K562 (cell line): ENCODE results near the gene FAM43B. TPM values are rescaled to one million over a fixed set of nuclear protein-coding genes. Genes with fewer than 3 reads are reported as not detected.

Source experiments
- ATAC-seq: fragments of 200-7000 bp; cut with Tn5 transposase; 3 replicates; pipeline ENCODE4 v1.9.1; 2020; ENCODE audit warnings: moderate library complexity
- BruUV-seq: library from RNA; stranded (reverse); fragments of 400-500 nt; replicated peaks from 2 replicates; lab custom pipeline; 2021; lab: Mats Ljungman, UMichigan
- CTCF ChIA-PET: fragments of 300-600 bp; formaldehyde crosslinking; extraction: SDS; loops from one replicate; lab custom pipeline; 2021; ENCODE audit warnings: low intra/inter-chr PET ratio; lab: Yijun Ruan, JAX
- POLR2A ChIA-PET: fragments of 300-600, 350-650 bp; sonication (Branson Sonifier 250); formaldehyde crosslinking; extraction: SDS; loops from one replicate; lab custom pipeline; 2021; ENCODE audit warnings: antibody characterized with exemption, inconsistent platforms; lab: Yijun Ruan, JAX
- DNase-seq, 4 experiments: peaks; one replicate each; pipeline versions ENCODE4 v3.0.0 to v3.0.0-alpha.2; 2011 to 2018; ENCODE audit warnings: low spot score in 3 of 4, mixed read lengths in 3 of 4; ENCODE audit errors: extremely low read depth in 1 of 4
- FAIRE-seq: peaks from 2 replicates; lab custom pipeline; 2011; peaks lifted over from hg19 to GRCh38; lab: Jason Lieb, UNC
- H2AFZ ChIP-seq: 2 replicates; pipeline ENCODE4 v1.6.0; 2011; ENCODE audit warnings: low read depth, low read length, control low read depth, inconsistent platforms
- H3K27ac ChIP-seq: fragments of 200-600 bp; 3 replicates; pipeline ENCODE4 v1.8.0; 2011; ENCODE audit warnings: low read depth, mild to moderate bottlenecking, control low read depth, inconsistent platforms, low read length, moderate library complexity, mixed read lengths; ENCODE audit errors: extremely low read depth
- H3K27me3 ChIP-seq, 2 experiments: fragments of 300-600 bp in 1 of 2; 2 replicates in 1 of 2; 3 replicates in 1 of 2; pipeline versions ENCODE4 v1.6.0 to v1.8.0; 2011; ENCODE audit warnings: inconsistent platforms in 2 of 2, low read length in 2 of 2, mild to moderate bottlenecking in 1 of 2, mixed read lengths in 1 of 2, moderate library complexity in 1 of 2; ENCODE audit not compliant: control insufficient read depth in 2 of 2, insufficient read depth in 2 of 2
- H3K36me3 ChIP-seq: fragments of 300-600 bp; 3 replicates; pipeline ENCODE4 v1.8.0; 2011; ENCODE audit warnings: mild to moderate bottlenecking, low read length, inconsistent platforms; ENCODE audit not compliant: control insufficient read depth, insufficient read depth
- H3K4me1 ChIP-seq, 2 experiments: fragments of 200-600 bp in 1 of 2; replicated peaks in 1 of 2; 2 replicates in 1 of 2; 3 replicates in 1 of 2; pipeline versions ENCODE4 v1.5.1 to v1.8.0; 2011; ENCODE audit warnings: inconsistent platforms in 2 of 2, low read length in 2 of 2, mild to moderate bottlenecking in 1 of 2, mixed read lengths in 1 of 2, moderate library complexity in 1 of 2; ENCODE audit not compliant: control insufficient read depth in 2 of 2, insufficient read depth in 2 of 2
- H3K4me2 ChIP-seq: 2 replicates; pipeline ENCODE4 v1.6.1; 2011; ENCODE audit warnings: low read length, control low read depth, inconsistent platforms, mixed read lengths; ENCODE audit not compliant: insufficient read depth
- H3K4me3 ChIP-seq: fragments of 200-600 bp; sonication (generic), shearing (Covaris generic); 2 replicates; pipeline ENCODE4 v1.5.1; 2016; ENCODE audit warnings: control low read depth, inconsistent platforms
- H3K79me2 ChIP-seq: fragments of 200-600 bp; 3 replicates; pipeline ENCODE4 v1.8.0; 2011; ENCODE audit warnings: low read length, inconsistent platforms; ENCODE audit not compliant: control insufficient read depth, insufficient read depth
- H3K9ac ChIP-seq, 2 experiments: 2 replicates each; pipeline versions ENCODE4 v1.6.0 to v1.6.1; 2011; ENCODE audit warnings: low read depth in 2 of 2, low read length in 2 of 2, control low read depth in 1 of 2, inconsistent platforms in 1 of 2, mild to moderate bottlenecking in 1 of 2, mixed read lengths in 1 of 2; ENCODE audit not compliant: insufficient read depth in 1 of 2
- H3K9me1 ChIP-seq: one replicate; pipeline ENCODE4 v1.6.0; 2011; ENCODE audit warnings: inconsistent platforms, mild to moderate bottlenecking, low read length, moderate library complexity; ENCODE audit not compliant: control insufficient read depth, insufficient read depth
- H3K9me3 ChIP-seq: replicated peaks from 2 replicates; pipeline ENCODE4 v1.5.1; 2011; ENCODE audit warnings: low read depth, low read length, inconsistent platforms; ENCODE audit not compliant: control insufficient read depth, insufficient read depth
- H4K20me1 ChIP-seq: replicated peaks from 2 replicates; pipeline ENCODE4 v1.6.1; 2011; ENCODE audit warnings: low read length, inconsistent platforms, mixed read lengths; ENCODE audit not compliant: control insufficient read depth, insufficient read depth
- CBX3 ChIP-seq, 2 experiments: IDR thresholded peaks; 1 replicate in 1 of 2; 2 replicates in 1 of 2; pipeline ENCODE4 v1.6.1; 2012; ENCODE audit warnings: inconsistent platforms in 2 of 2, low read length in 2 of 2, borderline replicate concordance in 1 of 2, control low read depth in 1 of 2
- E2F3 ChIP-seq: fragments of 250-450 bp; sonication (Bioruptor Pico); IDR thresholded peaks from 2 replicates; pipeline ENCODE4 v1.4.0; 2020; ENCODE audit warnings: mild to moderate bottlenecking
- HCFC1 ChIP-seq: IDR thresholded peaks from 2 replicates; pipeline ENCODE4 v1.6.1; 2012; ENCODE audit warnings: low read depth, low read length, improper control_type of control experiment
- HSF4 ChIP-seq: fragments of 250-450 bp; sonication (Bioruptor Pico); IDR thresholded peaks from 2 replicates; pipeline ENCODE4 v2.1.2; 2022; ENCODE audit warnings: mild to moderate bottlenecking, moderate library complexity, borderline replicate concordance
- KDM1A ChIP-seq, 2 experiments: fragments of 450-650 bp; IDR thresholded peaks; 2 replicates each; pipeline ENCODE4 v1.6.1; 2016; ENCODE audit warnings: mild to moderate bottlenecking in 2 of 2
- RBM15 ChIP-seq: fragments of 200-400 bp; formaldehyde crosslinking; IDR thresholded peaks from 2 replicates; pipeline ENCODE4 v1.6.1; 2018; ENCODE audit warnings: mild to moderate bottlenecking, low read length, moderate library complexity; ENCODE audit not compliant: insufficient read depth
- SMARCA5 ChIP-seq: fragments of 450-650 bp; IDR thresholded peaks from 2 replicates; pipeline ENCODE4 v1.6.1; 2016
- SNIP1 ChIP-seq: fragments of 450-650 bp; IDR thresholded peaks from 2 replicates; pipeline ENCODE4 v1.7.1; 2017; ENCODE audit warnings: low read depth, mild to moderate bottlenecking
- XRCC3 ChIP-seq: fragments of 450-650 bp; IDR thresholded peaks from 2 replicates; pipeline ENCODE4 v1.6.1; 2017; ENCODE audit warnings: mild to moderate bottlenecking, moderate library complexity
- YY1 ChIP-seq, 3 experiments: IDR thresholded peaks; 2 replicates each; pipeline ENCODE4 v1.6.1; 2011; ENCODE audit warnings: low read length in 2 of 3, mild to moderate bottlenecking in 2 of 3, moderate library complexity in 2 of 3, borderline replicate concordance in 1 of 3, control low read depth in 1 of 3, low read depth in 1 of 3; ENCODE audit not compliant: insufficient read depth in 3 of 3, insufficient replicate concordance in 2 of 3, control insufficient read depth in 1 of 3, insufficient read length in 1 of 3; ENCODE audit errors: extremely low read depth in 1 of 3
- ZBED1 ChIP-seq: IDR thresholded peaks from 2 replicates; pipeline ENCODE4 v1.6.1; 2014
- ZFP36 ChIP-seq: fragments of 150-350 bp; IDR thresholded peaks from 2 replicates; pipeline ENCODE4 v1.6.1; 2018; ENCODE audit warnings: low read length, low read depth; ENCODE audit not compliant: partially characterized antibody
- ZNF143 ChIP-seq: sonication (generic); formaldehyde crosslinking; IDR thresholded peaks from 2 replicates; pipeline ENCODE4 v1.9.0; 2022; ENCODE audit warnings: mild to moderate bottlenecking, missing genetic modification reagents
- WGBS: fragments of 100-300 bp; shearing (Covaris generic); methylation state at CpG from one replicate; pipeline ENCODE4 v1.1.6; 2016; ENCODE audit warnings: low coverage, mixed read lengths; ENCODE audit not compliant: insufficient coverage; ENCODE audit errors: missing lambda C conversion rate; 5-methylcytosine and 5-hydroxymethylcytosine counted together
- in situ Hi-C: fragments of 300-500 bp; cut with MboI; formaldehyde crosslinking; loops from 4 replicates; pipeline ENCODE4 v1.15.0; 2018; ENCODE audit warnings: inconsistent platforms, mixed read lengths
- intact Hi-C: fragments of 100-400 bp; cut with micrococcal nuclease; formaldehyde crosslinking; loops from 2 replicates; pipeline ENCODE4 v1.14.2; 2022
- polyA plus RNA-seq, 8 experiments: library from polyadenylated mRNA; depleted of rRNA in 4 of 8; stranded (reverse) in 5 of 8; unstranded in 3 of 8; fragments of >200 nt; fragmentation: Nextera tagmentation in 2 of 8; fragmentation: Illumina TruSeq in 1 of 8; extraction: Ambion mirVana in 2 of 8; extraction: Trizol in 1 of 8; gene quantifications; 2 replicates each; pipeline versions ENCODE4 v1.2.1 to v1.2.3, GENCODE V29; 2011 to 2014; ENCODE audit warnings: inconsistent platforms in 1 of 8, missing spikeins in 1 of 8
- total RNA-seq, 7 experiments: library from RNA; depleted of rRNA in 6 of 7; stranded (reverse); fragments of >200 nt in 6 of 7; fragmentation: Illumina TruSeq in 2 of 7; extraction: Trizol in 2 of 7; gene quantifications; 2 replicates each; pipeline versions ENCODE4 v1.2.1 to v1.2.3, GENCODE V29; 2011 to 2021; ENCODE audit warnings: low replicate concordance in 1 of 7
- TF ChIP-seq, protein P1 (sequence below): fragments of 250-450 bp; sonication (Bioruptor Pico); IDR thresholded peaks from 2 replicates; pipeline ENCODE4 v1.8.0; 2021; ENCODE audit warnings: moderate library complexity, mild to moderate bottlenecking, inconsistent platforms
- TF ChIP-seq, protein P2 (sequence below): fragments of 250-450 bp; sonication (Bioruptor Pico); IDR thresholded peaks from 2 replicates; pipeline ENCODE4 v1.8.0; 2021; ENCODE audit warnings: moderate library complexity, mild to moderate bottlenecking, inconsistent platforms
- TF ChIP-seq, protein P3 (sequence below): fragments of 250-450 bp; sonication (Bioruptor Pico); IDR thresholded peaks from 2 replicates; pipeline ENCODE4 v1.5.0; 2021
- TF ChIP-seq, protein P4 (sequence below): sonication (generic); formaldehyde crosslinking; IDR thresholded peaks from 2 replicates; pipeline ENCODE4 v1.8.0; 2022; ENCODE audit warnings: mild to moderate bottlenecking, missing genetic modification reagents

The FAM43B gene
- total and polyA plus RNA-seq, 9 of the 15 experiments (the other 6 are each of a cell fraction or from before 2014, with no cell fraction given): not detected

DNA sequence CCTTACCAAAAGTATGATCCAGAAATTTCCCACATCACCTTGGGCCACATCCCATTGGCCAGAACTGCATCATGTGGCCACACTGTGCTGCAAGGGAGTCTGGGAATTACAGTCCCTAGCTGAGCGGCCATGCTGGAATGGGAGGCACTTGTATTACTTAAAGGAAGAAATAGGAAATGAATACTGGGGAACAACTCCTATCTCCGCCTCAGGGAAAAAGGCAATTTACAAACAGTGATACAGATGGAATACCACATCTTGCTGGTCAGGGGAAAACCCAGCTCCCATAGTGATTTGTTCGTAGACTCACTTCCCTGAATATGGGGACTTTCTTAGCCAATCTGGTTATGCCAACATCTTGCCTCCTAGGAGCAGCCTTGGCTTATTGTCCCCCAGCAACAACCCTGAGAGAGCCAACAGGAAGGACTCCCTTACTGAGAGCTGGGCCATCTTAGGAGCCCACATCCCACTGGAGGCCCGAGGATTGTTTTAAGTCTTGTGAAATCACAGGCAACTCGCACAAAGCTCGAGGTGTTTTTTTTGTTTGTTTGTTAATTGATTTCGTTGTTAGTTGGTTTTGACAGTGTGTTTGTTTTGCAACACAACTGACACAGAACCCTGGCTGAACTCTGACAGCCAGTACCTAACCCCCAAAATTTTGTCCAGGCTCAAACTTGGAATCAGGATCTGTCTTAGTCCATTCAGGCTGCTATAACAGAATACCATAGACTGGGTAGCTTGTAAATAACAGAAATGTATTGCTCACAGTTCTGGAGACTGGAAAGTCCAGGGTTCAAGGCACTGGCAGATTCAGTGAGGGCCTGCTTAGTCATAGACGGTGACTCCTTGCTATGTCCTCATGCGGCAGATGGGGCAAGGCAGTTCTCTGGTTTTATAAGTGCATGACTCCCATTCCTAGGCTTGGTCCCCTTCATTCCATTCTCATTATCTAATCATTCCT, 51.4 kb downstream of the FAM43B start:
- H3K79me2 ChIP-seq: no peaks in the 10 kb centered on the region
- no TSS peak for BruUV-seq
- peak overlapping the region; percentile 51 for H2AFZ ChIP-seq
- H3K27ac ChIP-seq: no peak overlapping the region
- intact Hi-C loops (no loop called here), in situ Hi-C loops (no loop called here)
- no peak overlapping the region for H3K4me2 ChIP-seq
- DNase-seq (peak in 1 of 4 experiments; percentile 39), FAIRE-seq (no peak), ATAC-seq (peak; percentile 84)
- no peaks in the 10 kb centered on the region; a peak in 1 of 5 replicates for H3K4me1 ChIP-seq
- peaks cover 18 to 21% of the 10 kb centered on the region in 2 experiments for H3K27me3 ChIP-seq
- H3K9me3 ChIP-seq: no peaks in the 10 kb centered on the region
- no peaks in the 10 kb centered on the region for H3K9me1 ChIP-seq
- no peaks in the 10 kb centered on the region for H4K20me1 ChIP-seq
- CTCF ChIA-PET: no interaction called here
- H3K4me3 ChIP-seq: no peak overlapping the region
- no peak overlapping the region for H3K9ac ChIP-seq
- POLR2A ChIA-PET: interaction anchor here (1.7 kb wide), 1 partner anchor 30 kb away, joined by 5 read pairs; the partner anchor contains the start of gene PINK1
- no peaks in the 10 kb centered on the region for H3K36me3 ChIP-seq
- WGBS: 23% methylated on average over 9 of the region's 9 CpGs
- TF ChIP-seq XRCC3: no peak
- TF ChIP-seq, protein P1, sequence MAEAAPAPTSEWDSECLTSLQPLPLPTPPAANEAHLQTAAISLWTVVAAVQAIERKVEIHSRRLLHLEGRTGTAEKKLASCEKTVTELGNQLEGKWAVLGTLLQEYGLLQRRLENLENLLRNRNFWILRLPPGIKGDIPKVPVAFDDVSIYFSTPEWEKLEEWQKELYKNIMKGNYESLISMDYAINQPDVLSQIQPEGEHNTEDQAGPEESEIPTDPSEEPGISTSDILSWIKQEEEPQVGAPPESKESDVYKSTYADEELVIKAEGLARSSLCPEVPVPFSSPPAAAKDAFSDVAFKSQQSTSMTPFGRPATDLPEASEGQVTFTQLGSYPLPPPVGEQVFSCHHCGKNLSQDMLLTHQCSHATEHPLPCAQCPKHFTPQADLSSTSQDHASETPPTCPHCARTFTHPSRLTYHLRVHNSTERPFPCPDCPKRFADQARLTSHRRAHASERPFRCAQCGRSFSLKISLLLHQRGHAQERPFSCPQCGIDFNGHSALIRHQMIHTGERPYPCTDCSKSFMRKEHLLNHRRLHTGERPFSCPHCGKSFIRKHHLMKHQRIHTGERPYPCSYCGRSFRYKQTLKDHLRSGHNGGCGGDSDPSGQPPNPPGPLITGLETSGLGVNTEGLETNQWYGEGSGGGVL (CRISPR knock-in tag): no peak
- TF ChIP-seq, protein P2, sequence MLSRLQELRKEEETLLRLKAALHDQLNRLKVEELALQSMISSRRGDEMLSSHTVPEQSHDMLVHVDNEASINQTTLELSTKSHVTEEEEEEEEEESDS (CRISPR knock-in tag): no peak
- TF ChIP-seq RBM15: no peak
- peak; percentile 63 for TF ChIP-seq ZNF143 (CRISPR knock-in tag)
- TF ChIP-seq SNIP1: no peak
- TF ChIP-seq SMARCA5: no peak
- no peak for TF ChIP-seq KDM1A (IDR thresholded peaks at IDR 0.05)
- TF ChIP-seq, protein P3, sequence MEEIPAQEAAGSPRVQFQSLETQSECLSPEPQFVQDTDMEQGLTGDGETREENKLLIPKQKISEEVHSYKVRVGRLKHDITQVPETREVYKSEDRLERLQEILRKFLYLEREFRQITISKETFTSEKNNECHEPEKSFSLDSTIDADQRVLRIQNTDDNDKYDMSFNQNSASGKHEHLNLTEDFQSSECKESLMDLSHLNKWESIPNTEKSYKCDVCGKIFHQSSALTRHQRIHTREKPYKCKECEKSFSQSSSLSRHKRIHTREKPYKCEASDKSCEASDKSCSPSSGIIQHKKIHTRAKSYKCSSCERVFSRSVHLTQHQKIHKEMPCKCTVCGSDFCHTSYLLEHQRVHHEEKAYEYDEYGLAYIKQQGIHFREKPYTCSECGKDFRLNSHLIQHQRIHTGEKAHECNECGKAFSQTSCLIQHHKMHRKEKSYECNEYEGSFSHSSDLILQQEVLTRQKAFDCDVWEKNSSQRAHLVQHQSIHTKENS (CRISPR knock-in tag): no peak
- TF ChIP-seq E2F3 (CRISPR knock-in tag): no peak
- no peak for TF ChIP-seq ZBED1
- peak; percentile 71 for TF ChIP-seq HCFC1
- peak; percentile 32 to 89 (median 70) for TF ChIP-seq YY1 (IDR thresholded peaks at IDR 0.05; ENCODE audit: borderline replicate concordance in 1 of 3, control insufficient read depth in 1 of 3, extremely low read depth in 1 of 3, insufficient read depth in 3 of 3, insufficient read length in 1 of 3, insufficient replicate concordance in 2 of 3, low read depth in 1 of 3, low read length in 2 of 3)
- TF ChIP-seq HSF4 (CRISPR knock-in tag): no peak
- no peak for TF ChIP-seq ZFP36
- peak in 1 of 2 experiments; percentile 72; a peak in 2 of 3 replicates for TF ChIP-seq CBX3 (IDR thresholded peaks at IDR 0.05; ENCODE audit: borderline replicate concordance in 1 of 2, low read length in 2 of 2)
- TF ChIP-seq, protein P4, sequence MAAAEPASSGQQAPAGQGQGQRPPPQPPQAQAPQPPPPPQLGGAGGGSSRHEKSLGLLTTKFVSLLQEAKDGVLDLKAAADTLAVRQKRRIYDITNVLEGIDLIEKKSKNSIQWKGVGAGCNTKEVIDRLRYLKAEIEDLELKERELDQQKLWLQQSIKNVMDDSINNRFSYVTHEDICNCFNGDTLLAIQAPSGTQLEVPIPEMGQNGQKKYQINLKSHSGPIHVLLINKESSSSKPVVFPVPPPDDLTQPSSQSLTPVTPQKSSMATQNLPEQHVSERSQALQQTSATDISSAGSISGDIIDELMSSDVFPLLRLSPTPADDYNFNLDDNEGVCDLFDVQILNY (CRISPR knock-in tag): no peak
